ENCODE measurements around the gene RPL7A. TPM values are rescaled to one million over a fixed set of nuclear protein-coding genes. Genes with fewer than 3 reads are reported as not detected.

The RPL7A gene
- total RNA-seq, 1 donor from 2014 or later, result 2,045 TPM

- peak within 1 kb of the TSS; percentile 97 for H3K4me3 Mint-ChIP-seq (ENCODE audit: low read depth)
- peak within 1 kb of the TSS; percentile 95 for H3K27ac Mint-ChIP-seq
- H3K4me1 Mint-ChIP-seq (ENCODE audit: low read depth), result peaks cover 8% of the 10 kb centered on the region
- no peaks in the 10 kb centered on the region for H3K9me3 Mint-ChIP-seq (ENCODE audit: low read depth)
- DNase-seq (ENCODE audit: low spot score, unreplicated experiment), result peak; percentile 82
- no peaks in the 10 kb centered on the region for H3K27me3 Mint-ChIP-seq
- H3K36me3 Mint-ChIP-seq (ENCODE audit: insufficient read depth), result peaks cover 16% of the 10 kb centered on the region
- no peak for TF ChIP-seq CTCF (IDR thresholded peaks at IDR 0.05; ENCODE audit: unreplicated experiment)
These were observed 11.8 kb upstream of the RPL7A start, which contains the start of gene SURF6 for GRCh38 chr9:133335924-133336811. Gene SURF6, minus strand, starts transcription at chr9:133336188. Its CDS starts 56 bp downstream, at chr9:133336132.

GRCh38 chr9:133339641-133340040 is 8.4 kb upstream of the RPL7A start:
- Mint-ChIP-seq H3K27me3 (no peaks in the 10 kb centered on the region), H3K36me3 (ENCODE audit: insufficient read depth) (peaks cover 13% of the 10 kb centered on the region), H3K9me3 (ENCODE audit: low read depth) (no peaks in the 10 kb centered on the region), H3K4me3 (ENCODE audit: low read depth) (no peak overlapping the region), H3K27ac (no peak overlapping the region), H3K4me1 (ENCODE audit: low read depth) (peaks cover 8% of the 10 kb centered on the region)
- no peak for DNase-seq (ENCODE audit: low spot score, unreplicated experiment)
- TF ChIP-seq CTCF (IDR thresholded peaks at IDR 0.05; ENCODE audit: unreplicated experiment), result no peak

GRCh38 chr9:133340256-133340655 is 7.8 kb upstream of the RPL7A start:
- DNase-seq (ENCODE audit: low spot score, unreplicated experiment), result no peak
- Mint-ChIP-seq H3K27me3 (no peaks in the 10 kb centered on the region), H3K4me1 (ENCODE audit: low read depth) (peaks cover 4% of the 10 kb centered on the region), H3K9me3 (ENCODE audit: low read depth) (no peaks in the 10 kb centered on the region), H3K27ac (no peak overlapping the region), H3K4me3 (ENCODE audit: low read depth) (no peak overlapping the region), H3K36me3 (ENCODE audit: insufficient read depth) (peaks cover 13% of the 10 kb centered on the region)
- TF ChIP-seq CTCF (IDR thresholded peaks at IDR 0.05; ENCODE audit: unreplicated experiment), result no peak

- Mint-ChIP-seq H3K27ac (no peak overlapping the region), H3K36me3 (ENCODE audit: insufficient read depth) (peaks cover 13% of the 10 kb centered on the region), H3K4me1 (ENCODE audit: low read depth) (peaks cover 1% of the 10 kb centered on the region), H3K4me3 (ENCODE audit: low read depth) (no peak overlapping the region), H3K9me3 (ENCODE audit: low read depth) (no peaks in the 10 kb centered on the region), H3K27me3 (no peaks in the 10 kb centered on the region)
- DNase-seq (ENCODE audit: low spot score, unreplicated experiment), result no peak
- TF ChIP-seq CTCF (IDR thresholded peaks at IDR 0.05; ENCODE audit: unreplicated experiment), result no peak
These were observed 7.1 kb upstream of the RPL7A start for GRCh38 chr9:133340916-133341315.

- H3K4me1 Mint-ChIP-seq (ENCODE audit: low read depth), result peaks cover 3% of the 10 kb centered on the region
- peaks cover 13% of the 10 kb centered on the region for H3K36me3 Mint-ChIP-seq (ENCODE audit: insufficient read depth)
- H3K4me3 Mint-ChIP-seq (ENCODE audit: low read depth), result no peak overlapping the region
- no peaks in the 10 kb centered on the region for H3K9me3 Mint-ChIP-seq (ENCODE audit: low read depth)
- H3K27me3 Mint-ChIP-seq, result no peaks in the 10 kb centered on the region
- no peak for TF ChIP-seq CTCF (IDR thresholded peaks at IDR 0.05; ENCODE audit: unreplicated experiment)
- H3K27ac Mint-ChIP-seq, result no peak overlapping the region
- no peak for DNase-seq (ENCODE audit: low spot score, unreplicated experiment)
These were observed 6.5 kb upstream of the RPL7A start for GRCh38 chr9:133341369-133342068.
